DOHH2 (cell line): ENCODE data around the gene DMXL1.

Experiments
- H3F3A ChIP-seq: fragments of 200-600 bp; sonication (generic), shearing (Covaris generic); 2 replicates; pipeline ENCODE4 v1.6.0; 2016; ENCODE audit warnings: antibody characterized with exemption, mild to moderate bottlenecking; ENCODE audit not compliant: control insufficient read depth, insufficient read depth
- H3K27ac ChIP-seq: fragments of 200-600 bp; sonication (generic); 2 replicates; pipeline ENCODE4 v1.5.1; 2014; ENCODE audit warnings: low read depth, mild to moderate bottlenecking, low read length, moderate library complexity
- H3K27me3 ChIP-seq: fragments of 200-600 bp; sonication (generic); 2 replicates; pipeline ENCODE4 v1.6.1; 2014; ENCODE audit warnings: mild to moderate bottlenecking, low read length, mixed read lengths; ENCODE audit not compliant: control insufficient read depth
- H3K36me3 ChIP-seq: fragments of 200-600 bp; sonication (generic); 2 replicates; pipeline ENCODE4 v1.6.1; 2014; ENCODE audit warnings: mild to moderate bottlenecking, low read length, moderate library complexity, mixed read lengths; ENCODE audit not compliant: control insufficient read depth
- H3K4me1 ChIP-seq: fragments of 200-600 bp; sonication (generic); 2 replicates; pipeline ENCODE4 v1.6.1; 2014; ENCODE audit warnings: mild to moderate bottlenecking, low read length, mixed read lengths; ENCODE audit not compliant: control insufficient read depth
- H3K4me2 ChIP-seq: fragments of 200-600 bp; sonication (generic); 2 replicates; pipeline ENCODE4 v1.6.0; 2014; ENCODE audit warnings: mild to moderate bottlenecking, low read length, moderate library complexity
- H3K4me3 ChIP-seq: fragments of 200-600 bp; sonication (generic); 2 replicates; pipeline ENCODE4 v1.5.1; 2014; ENCODE audit warnings: mild to moderate bottlenecking, low read length, mixed read lengths
- H3K79me2 ChIP-seq: fragments of 200-600 bp; sonication (generic); 2 replicates; pipeline ENCODE4 v1.6.1; 2014; ENCODE audit warnings: mild to moderate bottlenecking, low read length, mixed read lengths; ENCODE audit not compliant: control insufficient read depth
- H3K9me2 ChIP-seq: fragments of 200-600 bp; sonication (generic); replicated peaks from 2 replicates; pipeline ENCODE4 v1.6.1; 2014; ENCODE audit warnings: mild to moderate bottlenecking, low read length, mixed read lengths; ENCODE audit not compliant: control insufficient read depth
- H3K9me3 ChIP-seq: fragments of 200-600 bp; sonication (generic); 2 replicates; pipeline ENCODE4 v1.6.1; 2014; ENCODE audit warnings: antibody characterized with exemption, low read length, mixed read lengths; ENCODE audit not compliant: control insufficient read depth, insufficient read depth
- H4K20me1 ChIP-seq: fragments of 200-600 bp; sonication (generic); 2 replicates; pipeline ENCODE4 v1.6.0; 2014; ENCODE audit warnings: low read depth, mild to moderate bottlenecking, antibody characterized with exemption, low read length, moderate library complexity; ENCODE audit not compliant: control insufficient read depth, insufficient read depth
- CTCF ChIP-seq: fragments of 200-600 bp; sonication (generic); IDR thresholded peaks from one replicate; pipeline ENCODE4 v1.5.1; 2014; ENCODE audit warnings: antibody characterized with exemption, mild to moderate bottlenecking, low read depth, low read length; ENCODE audit not compliant: poor library complexity, severe bottlenecking
- EZH2phosphoT487 ChIP-seq: fragments of 200-600 bp; sonication (generic); IDR thresholded peaks from 2 replicates; pipeline ENCODE4 v1.6.1; 2017; ENCODE audit warnings: borderline replicate concordance, mild to moderate bottlenecking, antibody characterized with exemption, low read length, moderate library complexity, mixed read lengths

Gene DMXL1

DNA sequence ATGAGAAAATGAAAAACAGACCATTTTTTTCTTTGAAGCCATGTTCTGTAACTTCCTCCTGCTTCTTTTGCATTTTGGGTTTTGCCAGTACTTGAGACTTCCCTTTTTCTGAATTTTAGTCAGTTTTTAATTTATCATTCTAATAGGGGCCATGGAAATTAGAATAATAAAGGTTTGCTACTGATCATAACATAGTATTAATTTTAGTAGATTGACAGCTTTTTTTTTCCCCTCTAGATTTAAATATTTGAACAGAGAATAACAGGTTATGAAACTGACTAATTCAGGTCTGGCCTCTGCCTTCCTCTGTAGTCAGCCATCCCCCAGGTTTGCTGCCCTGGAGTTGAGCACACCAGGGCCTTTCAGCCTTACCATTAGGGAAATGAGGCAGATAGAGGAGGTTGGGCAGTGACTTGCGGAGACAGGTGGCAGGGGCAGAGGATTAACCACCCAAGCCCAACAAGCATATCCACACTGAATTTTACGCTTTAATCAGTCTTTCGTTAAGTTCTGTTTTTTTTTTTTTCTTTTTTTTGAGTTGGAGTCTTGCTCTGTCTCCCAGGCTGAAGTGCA lies 204.8 kb downstream of the DMXL1 start:
- peak overlapping the region; percentile 66 for H3K4me2 ChIP-seq
- TF ChIP-seq CTCF (no peak), EZH2phosphoT487 (no peak)
- no peaks in the 10 kb centered on the region for H3K9me3 ChIP-seq
- H3F3A ChIP-seq, result peaks cover 22% of the 10 kb centered on the region
- peaks cover 35% of the 10 kb centered on the region for H3K79me2 ChIP-seq
- H3K4me3 ChIP-seq, result peak overlapping the region; percentile 52
- H4K20me1 ChIP-seq, result no peaks in the 10 kb centered on the region
- H3K36me3 ChIP-seq, result 0 out of 2 replicates have a peak, but pooled peaks cover 2% of the 10 kb centered on the region
- no peaks in the 10 kb centered on the region for H3K9me2 ChIP-seq
- H3K27me3 ChIP-seq, result no peaks in the 10 kb centered on the region
- H3K27ac ChIP-seq, result peak overlapping the region; percentile 71
- H3K4me1 ChIP-seq, result peaks cover 74% of the 10 kb centered on the region

GRCh38 chr5:119276978-119277377 lies 206.1 kb downstream of the DMXL1 start:
- Histone ChIP-seq H4K20me1 (no peaks in the 10 kb centered on the region), H3K4me1 (peaks cover 64% of the 10 kb centered on the region), H3K9me3 (no peaks in the 10 kb centered on the region), H3K36me3 (0 out of 2 replicates have a peak, but pooled peaks cover 2% of the 10 kb centered on the region), H3K4me3 (no peak overlapping the region), H3F3A (peaks cover 22% of the 10 kb centered on the region), H3K4me2 (peak overlapping the region; percentile 4; the same call in 1 of the 2 replicates), H3K27ac (no peak overlapping the region), H3K9me2 (no peaks in the 10 kb centered on the region), H3K79me2 (peaks cover 33% of the 10 kb centered on the region), H3K27me3 (no peaks in the 10 kb centered on the region)
- TF ChIP-seq CTCF (no peak), EZH2phosphoT487 (no peak)

DNA sequence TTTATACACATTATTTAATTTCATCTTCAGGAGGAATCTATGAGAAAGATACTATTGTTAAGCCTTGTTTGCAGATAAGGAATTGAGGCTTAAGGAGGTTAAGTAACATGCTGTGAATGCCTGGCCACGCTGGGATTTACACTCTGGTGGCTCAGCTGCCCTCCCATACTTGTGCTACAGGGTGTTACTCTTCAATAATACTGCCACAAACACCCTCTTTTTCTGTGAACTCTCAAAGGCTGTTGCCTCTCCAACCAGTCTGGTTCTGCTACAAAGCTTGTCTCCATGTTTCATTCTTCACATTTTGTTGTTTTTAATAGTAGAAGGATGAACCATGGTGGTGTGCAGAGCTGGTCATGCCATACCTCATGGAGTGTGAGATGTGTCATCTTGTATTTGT lies 208.2 kb downstream of the DMXL1 start:
- H3K27me3 ChIP-seq, result no peaks in the 10 kb centered on the region
- 0 out of 2 replicates have a peak, but pooled peaks cover 2% of the 10 kb centered on the region for H3K36me3 ChIP-seq
- no peaks in the 10 kb centered on the region for H4K20me1 ChIP-seq
- H3K4me1 ChIP-seq, result peaks cover 47% of the 10 kb centered on the region
- H3K27ac ChIP-seq, result no peak overlapping the region
- H3K9me2 ChIP-seq, result no peaks in the 10 kb centered on the region
- no peak overlapping the region for H3K4me2 ChIP-seq
- H3K9me3 ChIP-seq, result no peaks in the 10 kb centered on the region
- H3K4me3 ChIP-seq, result no peak overlapping the region
- H3K79me2 ChIP-seq, result peaks cover 35% of the 10 kb centered on the region
- TF ChIP-seq CTCF (no peak), EZH2phosphoT487 (no peak)
- peaks cover 18% of the 10 kb centered on the region for H3F3A ChIP-seq
